CD4-positive, alpha-beta T cell treated with Interleukin-15 for 4 hours (primary cell): ENCODE measurements around the gene SPTBN5.
A peak's percentile ranks its signal among the peaks of the same experiment; 100 is the strongest.

Experiments
- DNase-seq: peaks from one replicate; pipeline ENCODE4 v3.0.0-alpha.2; 2020; ENCODE audit warnings: low spot score

Gene SPTBN5

GRCh38 chr15:41926185-41927056 lies 32.6 kb upstream of the SPTBN5 start:
- DNase-seq: no peak

GRCh38 chr15:41925086-41925608 lies 31.3 kb upstream of the SPTBN5 start:
- no peak for DNase-seq

- DNase-seq: no peak
Observed at GRCh38 chr15:41923401-41923997, 29.6 kb upstream of the SPTBN5 start.

DNA sequence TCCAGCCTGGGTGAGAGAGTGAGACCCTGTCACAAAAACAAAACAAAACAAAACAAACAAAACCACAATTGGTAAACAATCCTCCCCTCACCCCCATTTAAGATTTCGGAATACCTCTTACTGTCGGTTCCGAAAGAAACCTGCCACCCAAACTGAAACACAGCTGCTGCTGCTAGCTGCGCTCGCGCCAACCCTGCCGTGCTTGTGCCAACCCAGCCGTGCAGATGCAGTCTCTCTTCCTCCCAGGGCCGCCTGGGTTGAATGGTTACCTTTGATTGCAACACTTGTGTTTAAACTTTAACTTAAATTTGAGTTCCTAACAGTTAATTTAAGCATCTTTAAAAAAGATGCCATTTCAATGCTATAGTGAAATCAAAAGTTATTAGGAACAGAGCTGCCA lies 28.5 kb upstream of the SPTBN5 start:
- DNase-seq: no peak

DNA sequence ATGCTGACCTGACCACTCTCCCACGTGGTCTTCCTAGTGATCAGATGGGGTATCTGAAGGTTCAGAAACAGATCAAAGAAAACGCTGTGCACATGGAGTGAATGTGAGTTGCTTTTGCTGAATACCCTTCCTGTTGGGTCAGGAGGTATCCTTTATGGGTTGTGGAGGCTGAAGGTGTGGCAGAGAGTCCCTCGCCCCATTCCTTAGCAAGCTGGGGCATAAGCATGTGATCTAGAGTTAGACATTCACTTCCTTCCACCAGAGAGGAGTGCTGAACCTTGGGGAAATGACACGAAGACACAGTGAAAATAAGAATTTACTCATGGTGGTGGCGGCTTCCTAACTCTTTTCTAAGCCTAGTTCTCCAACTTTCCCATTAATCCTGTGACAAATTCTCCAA lies 27.8 kb upstream of the SPTBN5 start:
- no peak for DNase-seq

- DNase-seq: no peak
Observed at GRCh38 chr15:41921167-41921566, 27.3 kb upstream of the SPTBN5 start.

- no peak for DNase-seq
Observed at GRCh38 chr15:41919954-41920538, 26.2 kb upstream of the SPTBN5 start.

GRCh38 chr15:41919201-41919820 lies 25.5 kb upstream of the SPTBN5 start:
- DNase-seq: no peak

DNA sequence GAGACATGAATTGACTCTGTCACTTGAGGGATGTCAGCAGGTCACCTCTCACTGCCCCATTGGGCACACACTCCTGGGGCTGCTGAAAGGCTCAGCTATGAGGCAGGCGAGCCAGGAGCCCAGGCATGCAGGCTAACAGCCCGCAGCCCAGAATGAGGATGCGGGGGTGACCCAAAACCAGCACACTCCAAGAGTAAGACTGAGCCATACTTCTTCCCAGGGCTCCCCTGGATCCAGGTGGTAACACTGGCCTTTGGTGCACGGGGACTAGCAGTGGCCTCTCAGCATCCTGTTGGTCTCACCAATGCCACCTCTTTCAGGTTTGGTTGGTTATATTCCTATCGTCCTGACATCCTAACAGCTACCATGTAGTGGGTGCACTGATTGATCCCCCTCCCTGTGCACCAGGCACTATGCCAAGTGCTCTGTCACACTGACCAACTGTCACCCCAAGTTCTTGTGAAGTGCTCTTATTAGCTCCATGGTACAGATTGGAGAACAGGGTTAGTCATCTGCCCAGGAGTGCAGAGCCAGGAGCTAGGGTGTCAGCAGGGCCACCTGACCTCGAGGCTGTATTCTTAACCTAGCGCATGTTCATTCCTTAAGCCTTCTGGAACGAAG lies 24.8 kb upstream of the SPTBN5 start:
- DNase-seq: no peak

- DNase-seq: no peak
Observed at GRCh38 chr15:41917767-41918430, 24.0 kb upstream of the SPTBN5 start.

GRCh38 chr15:41915255-41915994 lies 21.6 kb upstream of the SPTBN5 start:
- no peak for DNase-seq

- DNase-seq: no peak
Observed at GRCh38 chr15:41914411-41914810, 20.6 kb upstream of the SPTBN5 start.

DNA sequence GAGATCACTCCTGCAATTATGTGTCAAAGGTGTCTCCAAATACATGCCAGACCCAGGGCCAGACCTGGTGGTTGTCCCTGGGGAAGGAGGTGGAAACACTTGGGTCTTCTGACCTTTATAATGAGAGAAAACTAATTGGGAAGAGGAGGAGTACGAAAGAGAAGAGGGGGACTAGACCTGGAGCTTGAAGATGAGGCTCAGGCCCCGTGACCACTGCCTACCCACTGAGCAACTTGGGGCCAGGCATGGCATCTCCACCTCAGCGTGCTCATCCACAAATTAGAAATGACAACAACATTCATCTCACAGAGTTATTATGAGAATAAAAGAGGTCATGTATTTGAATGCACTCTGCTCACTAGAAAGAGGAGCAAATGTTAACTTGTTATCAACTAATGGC lies 19.4 kb upstream of the SPTBN5 start:
- no peak for DNase-seq

- no peak for DNase-seq
Observed at GRCh38 chr15:41911691-41912345, 18.0 kb upstream of the SPTBN5 start.

DNA sequence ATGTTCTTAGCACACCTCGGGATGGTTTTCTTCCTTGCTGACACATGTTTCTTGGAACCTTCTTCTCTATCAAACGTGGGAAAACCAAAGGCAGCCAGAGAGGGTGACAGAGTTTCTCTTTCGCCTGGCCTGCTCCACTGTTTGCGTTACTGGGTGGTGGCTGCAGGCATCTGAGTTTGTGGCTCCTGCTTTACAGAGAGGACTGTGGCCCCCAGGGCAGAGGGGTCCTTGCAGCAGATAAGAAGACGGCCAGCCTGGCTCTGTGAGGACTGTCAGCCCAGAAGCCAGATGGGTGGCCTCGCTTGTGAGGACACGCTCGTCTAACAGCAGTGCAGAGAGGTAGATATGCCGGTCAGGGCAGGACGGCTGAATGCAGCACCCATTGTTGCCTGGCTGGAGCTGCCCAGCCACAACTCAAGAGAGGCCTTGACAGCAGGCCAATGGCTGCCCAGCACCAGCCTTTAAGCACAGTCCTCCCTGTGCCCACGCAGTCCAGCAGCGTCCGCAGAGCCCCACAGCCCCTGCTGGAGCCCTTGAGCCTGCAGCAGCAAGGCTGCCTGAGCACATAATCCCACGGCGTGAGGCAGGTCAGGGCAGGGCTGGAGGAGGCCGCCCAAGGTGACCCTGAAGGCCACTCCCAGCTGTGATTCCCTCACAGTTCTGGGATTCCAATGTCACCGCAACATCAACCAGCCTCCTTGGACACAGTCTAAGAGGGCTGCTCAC lies 15.0 kb upstream of the SPTBN5 start:
- DNase-seq: no peak

GRCh38 chr15:41907141-41907540 lies 13.3 kb upstream of the SPTBN5 start:
- DNase-seq: no peak

GRCh38 chr15:41906608-41907007 lies 12.8 kb upstream of the SPTBN5 start:
- no peak for DNase-seq

DNA sequence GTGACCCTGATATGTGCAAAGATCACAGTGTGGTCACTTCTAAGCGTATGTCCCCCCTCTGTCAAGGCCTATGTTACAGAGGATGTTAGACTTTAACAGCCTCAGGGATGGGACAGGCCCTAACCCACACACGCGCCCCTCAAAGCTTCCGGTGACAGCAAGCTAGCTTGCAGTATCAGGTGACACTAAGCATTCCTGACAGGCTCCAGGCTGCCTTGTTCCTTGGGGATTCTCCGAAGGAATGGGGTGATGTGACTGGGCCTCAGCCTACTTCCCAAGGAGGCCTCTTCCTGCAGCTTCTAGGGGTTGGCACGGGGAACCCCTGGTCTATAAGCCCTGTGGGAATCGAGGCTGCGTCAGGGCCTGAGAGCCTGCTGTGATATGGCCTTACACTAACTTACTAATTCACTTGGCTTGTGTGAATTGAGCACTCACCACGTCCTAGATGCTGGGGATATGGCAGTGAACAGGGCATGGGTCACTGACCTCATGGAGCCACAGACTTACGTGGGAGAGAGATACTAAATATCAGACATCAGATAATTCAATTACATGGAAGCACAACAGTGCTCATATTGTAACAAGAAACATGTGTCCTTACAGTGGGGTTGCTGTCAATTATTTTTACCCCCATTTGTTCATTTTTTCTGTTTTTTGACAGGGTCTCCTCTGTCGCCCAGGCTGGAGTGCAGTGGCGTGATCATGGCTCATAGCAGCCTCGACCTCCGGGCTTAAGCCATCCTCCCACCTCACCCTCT lies 11.4 kb upstream of the SPTBN5 start:
- DNase-seq: no peak

DNA sequence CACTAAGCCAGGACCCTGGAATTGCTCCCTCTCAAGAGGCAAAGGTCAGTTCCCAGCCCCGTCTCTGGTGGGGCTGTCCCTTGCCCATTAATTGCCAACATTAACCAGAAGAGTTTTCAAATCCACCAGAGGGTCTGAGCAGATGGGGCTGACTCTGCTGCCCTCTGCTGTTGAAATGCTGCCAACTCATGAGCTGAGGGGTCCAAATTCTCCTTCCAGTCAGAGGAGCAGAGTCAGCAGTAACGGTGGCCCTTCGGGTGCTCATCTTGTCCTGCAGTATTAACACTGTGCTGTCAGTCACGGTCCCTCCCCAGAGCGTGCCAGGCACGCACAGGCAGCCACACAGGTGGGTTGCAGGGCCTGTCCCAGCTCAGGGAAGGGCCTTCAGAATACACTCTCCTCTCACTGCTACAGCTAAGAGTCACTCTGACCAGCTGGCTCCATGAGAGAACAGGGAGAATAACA lies 10.7 kb upstream of the SPTBN5 start:
- peak; percentile 81 for DNase-seq
